Right cardiac atrium (tissue), 5 donors: Measurements from ENCODE around the gene PFKFB3. TPM values are rescaled to one million over a fixed set of nuclear protein-coding genes. Genes with fewer than 3 reads are reported as not detected.
"Not testable (repeated sequence)": the region's sequence is repeated elsewhere in the genome, so short reads cannot be mapped to it uniquely, and the experiment has no call there.

ENCODE experiments used
- ATAC-seq, 2 donors: fragments of 200-7000 bp; cut with Tn5 transposase; one replicate each; pipeline versions ENCODE4 v1.8.0 to v1.9.1; 2020; ENCODE audit warnings: moderate library complexity in 2 of 2, mild to moderate bottlenecking in 1 of 2
- DNase-seq, 3 donors: peaks; one replicate each; pipeline ENCODE4 v3.0.0-alpha.2; 2020
- H3K27ac ChIP-seq: one replicate; pipeline ENCODE4 v1.5.1; 2013; ENCODE audit warnings: mild to moderate bottlenecking, low read length, control low read depth, moderate library complexity
- H3K27me3 ChIP-seq: one replicate; pipeline ENCODE4 v1.6.1; 2013; ENCODE audit not compliant: control insufficient read depth, insufficient read depth
- H3K4me1 ChIP-seq: one replicate; pipeline ENCODE4 v1.6.1; 2013; ENCODE audit warnings: low read length; ENCODE audit not compliant: control insufficient read depth, insufficient read depth
- H3K4me3 ChIP-seq: one replicate; pipeline ENCODE4 v1.5.1; 2013; ENCODE audit warnings: low read length, control low read depth
- H3K9me3 ChIP-seq: one replicate; pipeline ENCODE4 v1.6.1; 2013; ENCODE audit warnings: low read length; ENCODE audit not compliant: control insufficient read depth
- WGBS: extraction: QIAGEN DNeasy Blood & Tissue Kit; methylation state at CpG from one replicate; pipeline ENCODE4 v1.1.7; 2013; 5-methylcytosine and 5-hydroxymethylcytosine counted together
- intact Hi-C, 4 donors: fragments of 100-400 bp; cut with DNase I; formaldehyde crosslinking; loops; one replicate each; pipeline versions ENCODE4 v1.11.0 to v1.14.0; 2022 to 2023
- polyA plus RNA-seq: library from polyadenylated mRNA; stranded (reverse); fragments of 200-250 nt; gene quantifications from one replicate; pipeline ENCODE4 v1.2.3, GENCODE V29; 2013
- total RNA-seq, 4 donors: library from RNA; stranded (reverse); fragmentation: NEBNext Ultra II Directional; extraction: Animal tissue kit (Norgen Biotek cat#: 25700); gene quantifications; one replicate each; pipeline ENCODE4 v1.2.1, GENCODE V29; 2021
- donor health status: healthy with polysubstance abuse.
- donor health status: DM: no; HTN: yes; CAD: no.
- donor health status: DM: no; HTN: no; CAD: no.
- donor health status: DM: no; HTN: yes; CAD: no; lungs with severe emphysema.
- donor health status: DM: yes; HTN: yes; CAD: no.

The PFKFB3 gene
- total and polyA plus RNA-seq, 5 donors, result 10.5 to 15.1 (median 11.7) TPM

GRCh38 chr10:6275022-6275997, 72.6 kb downstream of the PFKFB3 start:
- WGBS, result 50% methylated on average over 29 of the region's 29 CpGs
- intact Hi-C loops, result no loop called here
- ATAC-seq, result peak; percentile 97 to 99
- Histone ChIP-seq H3K4me1 (no peaks in the 10 kb centered on the region), H3K4me3 (no peak overlapping the region), H3K27ac (peak overlapping the region; percentile 31), H3K9me3 (no peaks in the 10 kb centered on the region), H3K27me3 (no peaks in the 10 kb centered on the region)
- peak; percentile 93 to 95 (median 94) for DNase-seq

DNA sequence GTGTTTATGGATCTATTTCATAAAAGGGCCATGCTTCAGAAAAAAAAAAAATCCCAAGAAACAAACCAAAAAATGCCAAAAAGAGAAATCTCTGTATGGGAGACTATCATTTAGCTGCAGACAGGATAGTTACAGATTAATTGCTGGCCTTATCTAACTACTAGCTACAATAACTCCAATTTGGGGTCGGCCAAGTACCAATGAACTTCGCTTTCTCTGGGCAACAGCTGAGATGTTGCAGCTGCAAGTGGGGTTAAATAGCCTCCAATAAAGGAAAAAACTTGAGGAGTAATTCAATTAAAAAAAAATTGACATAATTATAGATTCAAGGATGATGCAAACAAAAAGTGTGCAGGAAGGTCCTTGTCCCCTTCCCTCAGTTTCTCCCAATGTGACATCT, 73.6 kb downstream of the PFKFB3 start:
- no peak overlapping the region for H3K4me3 ChIP-seq
- no peaks in the 10 kb centered on the region for H3K9me3 ChIP-seq
- no peaks in the 10 kb centered on the region for H3K27me3 ChIP-seq
- no peak overlapping the region for H3K27ac ChIP-seq
- no peaks in the 10 kb centered on the region for H3K4me1 ChIP-seq
- intact Hi-C loops, result no loop called here
- DNase-seq, result no peak
- 85% methylated on average over 2 of the region's 2 CpGs for WGBS
- ATAC-seq, result no peak

GRCh38 chr10:6278519-6279120, 75.9 kb downstream of the PFKFB3 start:
- no peak for ATAC-seq
- no peak for DNase-seq
- Histone ChIP-seq H3K27ac (no peak overlapping the region), H3K27me3 (no peaks in the 10 kb centered on the region), H3K4me1 (no peaks in the 10 kb centered on the region), H3K9me3 (no peaks in the 10 kb centered on the region), H3K4me3 (no peak overlapping the region)
- intact Hi-C loops, result no loop called here
- 63% methylated on average over 9 of the region's 9 CpGs for WGBS

DNA sequence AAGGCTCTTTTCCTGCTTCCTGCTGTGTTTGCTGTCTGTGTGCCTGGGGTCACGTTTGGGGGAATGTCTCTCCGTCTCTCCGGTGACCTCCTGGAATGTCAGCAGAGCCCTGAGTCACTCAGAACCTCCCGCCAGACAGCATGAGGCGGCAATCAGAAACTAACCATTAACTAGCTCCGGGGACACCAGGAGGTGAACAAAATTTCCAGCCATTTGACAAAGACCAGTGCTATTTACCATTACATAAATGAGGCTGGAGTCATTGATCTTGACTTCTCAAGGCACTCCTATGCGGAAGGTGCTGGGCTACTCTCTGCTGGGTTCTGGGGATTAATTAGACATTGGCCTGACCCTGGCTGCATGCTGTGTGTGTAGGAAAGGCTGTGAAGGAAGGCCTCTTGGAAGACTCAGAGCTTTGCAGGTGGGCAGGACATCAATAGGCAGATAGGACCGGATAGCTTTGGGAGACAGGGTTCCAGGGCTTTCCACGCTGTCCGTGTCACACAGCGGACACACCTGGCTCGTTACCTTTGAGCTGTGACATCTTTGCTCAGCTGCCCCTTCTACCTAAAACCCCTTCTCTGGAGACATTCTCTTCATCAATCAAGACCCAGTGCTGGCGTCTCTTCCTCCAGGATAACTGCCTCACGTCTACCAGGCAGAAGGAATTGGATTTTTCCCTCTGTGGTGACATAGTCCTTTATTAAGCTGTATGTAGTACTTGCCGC, 77.0 kb downstream of the PFKFB3 start:
- intact Hi-C loops, result no loop called here
- Histone ChIP-seq H3K4me3 (no peak overlapping the region), H3K4me1 (no peaks in the 10 kb centered on the region), H3K27ac (no peak overlapping the region), H3K9me3 (no peaks in the 10 kb centered on the region), H3K27me3 (no peaks in the 10 kb centered on the region)
- DNase-seq (no peak), ATAC-seq (no peak)
- 72% methylated on average over 15 of the region's 15 CpGs for WGBS

DNA sequence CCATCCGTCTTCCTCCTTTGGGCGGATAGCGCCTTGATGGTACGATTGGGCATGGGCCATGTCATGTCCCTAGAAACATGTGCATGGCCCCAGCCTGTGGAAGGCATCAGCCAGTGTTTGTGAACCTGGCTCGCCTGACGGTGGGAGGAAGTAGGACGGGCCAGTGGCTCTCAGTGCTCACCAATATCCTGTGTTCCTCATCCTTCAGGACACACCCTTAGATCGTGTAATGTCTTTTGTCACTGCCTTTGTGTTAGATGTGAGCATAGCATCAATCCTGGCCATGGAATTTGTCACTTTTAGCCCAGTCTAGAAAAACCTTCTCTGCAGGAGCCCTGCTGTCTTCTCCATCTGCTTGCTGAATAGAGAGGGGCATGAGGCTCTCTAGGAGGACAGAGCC, 77.6 kb downstream of the PFKFB3 start:
- Histone ChIP-seq H3K4me1 (no peaks in the 10 kb centered on the region), H3K4me3 (no peak overlapping the region), H3K27me3 (no peaks in the 10 kb centered on the region), H3K27ac (no peak overlapping the region), H3K9me3 (no peaks in the 10 kb centered on the region)
- 75% methylated on average over 8 of the region's 8 CpGs for WGBS
- intact Hi-C loops, result no loop called here
- ATAC-seq (no peak), DNase-seq (no peak)

DNA sequence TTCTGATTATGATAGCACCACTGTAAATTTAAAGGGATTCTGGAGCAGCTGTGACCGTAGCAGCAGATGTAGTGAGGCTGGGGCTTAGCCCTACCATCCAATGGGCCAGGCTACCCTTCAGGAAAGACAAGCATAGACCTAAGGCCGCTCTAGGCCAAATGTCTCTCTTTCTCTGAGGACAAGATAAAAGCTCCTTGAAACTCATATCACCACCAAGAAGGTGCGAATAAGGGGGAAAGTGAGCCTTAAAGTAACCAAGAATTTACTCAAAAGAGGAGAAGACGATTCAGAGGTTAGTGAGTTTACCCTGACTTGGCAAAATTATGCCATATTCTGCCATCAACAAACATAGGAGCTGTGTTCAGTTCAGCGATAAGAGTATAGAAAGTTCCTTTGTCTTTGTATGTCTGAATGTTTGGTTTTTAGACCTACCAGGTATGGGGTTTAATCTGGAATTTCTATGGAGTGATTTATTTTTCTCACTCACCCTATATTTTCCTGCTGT, 79.8 kb downstream of the PFKFB3 start:
- Histone ChIP-seq H3K27me3 (no peaks in the 10 kb centered on the region), H3K27ac (no peak overlapping the region), H3K4me1 (no peaks in the 10 kb centered on the region), H3K9me3 (no peaks in the 10 kb centered on the region), H3K4me3 (no peak overlapping the region)
- intact Hi-C loops, result no loop called here
- DNase-seq (no peak), ATAC-seq (no peak)
- 96% methylated on average over 5 of the region's 5 CpGs for WGBS

- 95% methylated on average over 8 of the region's 8 CpGs for WGBS
- ATAC-seq (no peak), DNase-seq (no peak)
- Histone ChIP-seq H3K27ac (no peak overlapping the region), H3K27me3 (no peaks in the 10 kb centered on the region), H3K4me1 (no peaks in the 10 kb centered on the region), H3K9me3 (no peaks in the 10 kb centered on the region), H3K4me3 (no peak overlapping the region)
- intact Hi-C loops, result no loop called here
These were observed 80.9 kb downstream of the PFKFB3 start for GRCh38 chr10:6283655-6284054.

GRCh38 chr10:6290621-6291020, 87.9 kb downstream of the PFKFB3 start:
- DNase-seq, H3K4me1 ChIP-seq, ATAC-seq, H3K27me3 ChIP-seq, H3K9me3 ChIP-seq, H3K27ac ChIP-seq, H3K4me3 ChIP-seq, intact Hi-C loops: not testable (repeated sequence)
- WGBS, result 95% methylated on average over 3 of the region's 3 CpGs

- DNase-seq (no peak), ATAC-seq (no peak)
- 63% methylated on average over 7 of the region's 7 CpGs for WGBS
- Histone ChIP-seq H3K9me3 (no peaks in the 10 kb centered on the region), H3K27ac (no peak overlapping the region), H3K27me3 (no peaks in the 10 kb centered on the region), H3K4me1 (no peaks in the 10 kb centered on the region), H3K4me3 (no peak overlapping the region)
- intact Hi-C loops, result no loop called here
These were observed 90.0 kb downstream of the PFKFB3 start for GRCh38 chr10:6292741-6293151.

DNA sequence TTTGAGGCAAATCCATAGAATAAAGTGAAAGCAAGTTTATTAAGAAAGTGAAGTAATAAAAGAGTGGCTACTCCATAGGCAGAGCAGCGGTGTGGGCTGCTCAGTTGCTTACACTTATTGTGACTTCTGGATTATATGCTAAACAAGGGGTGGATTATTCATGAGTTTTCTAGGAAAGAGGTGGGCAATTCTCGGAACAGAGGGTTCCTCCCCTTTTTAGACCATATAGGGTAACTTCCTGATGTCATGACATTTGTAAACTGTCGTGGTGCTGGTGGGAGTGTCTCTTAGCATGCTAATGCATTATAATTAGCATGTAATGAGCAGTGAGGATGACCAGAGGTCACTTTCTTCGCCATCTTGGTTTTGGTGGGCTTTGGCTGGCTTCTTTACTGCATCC, 93.7 kb downstream of the PFKFB3 start:
- intact Hi-C loops, H3K27ac ChIP-seq, H3K27me3 ChIP-seq, H3K4me3 ChIP-seq, H3K4me1 ChIP-seq, ATAC-seq, DNase-seq, H3K9me3 ChIP-seq: not testable (repeated sequence)
- 81% methylated on average over 4 of the region's 4 CpGs for WGBS

DNA sequence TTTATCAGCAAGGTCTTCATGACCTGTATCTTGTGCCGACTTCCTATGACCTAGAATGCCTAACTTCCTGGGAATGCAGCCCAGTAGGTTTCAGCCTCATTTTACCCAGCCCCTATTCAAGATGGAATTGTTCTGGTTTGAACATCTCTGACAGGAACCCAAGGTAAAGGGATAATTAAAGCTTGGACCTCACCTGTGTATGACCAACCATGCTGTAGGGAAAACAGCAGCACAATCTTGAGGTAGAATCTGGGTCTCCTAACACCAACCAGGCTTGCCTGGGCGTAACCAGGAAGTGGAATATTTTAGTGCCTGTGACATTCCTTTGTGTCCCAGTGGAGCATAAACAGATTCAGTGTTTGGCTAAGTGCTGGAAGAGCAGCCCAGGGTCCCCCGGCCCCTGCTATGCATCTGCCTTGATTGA, 94.1 kb downstream of the PFKFB3 start:
- Histone ChIP-seq H3K4me3 (no peak overlapping the region), H3K9me3 (no peaks in the 10 kb centered on the region), H3K27me3 (no peaks in the 10 kb centered on the region), H3K27ac (no peak overlapping the region), H3K4me1 (no peaks in the 10 kb centered on the region)
- ATAC-seq (peak in 1 of 2 donors; percentile 37), DNase-seq (no peak)
- 59% methylated on average over 3 of the region's 3 CpGs for WGBS
- intact Hi-C loops, result no loop called here
